A673 (cell line): ENCODE data around the gene CARS1. TPM values are rescaled to one million over a fixed set of nuclear protein-coding genes. Genes with fewer than 3 reads are reported as not detected.

Experiments used
- BruUV-seq: library from RNA; stranded (reverse); fragments of 400-500 nt; replicated peaks from 2 replicates; lab custom pipeline; 2021; lab: Mats Ljungman, UMichigan
- CTCF ChIA-PET: fragments of 300-600 bp; sonication (Branson Sonifier 250); formaldehyde crosslinking; loops from one replicate; lab custom pipeline; 2022; ENCODE audit warnings: antibody characterized with exemption; lab: Charles Lee
- POLR2A ChIA-PET: fragments of 300-600 bp; sonication (Branson Sonifier 250); formaldehyde crosslinking; loops from one replicate; lab custom pipeline; 2022; ENCODE audit warnings: antibody characterized with exemption; ENCODE audit not compliant: low non-redundant PET; lab: Charles Lee
- DNase-seq: peaks from one replicate; pipeline ENCODE4 v3.0.0-alpha.2; 2015; ENCODE audit warnings: low spot score
- H3K27ac ChIP-seq: fragments of 200-600 bp; sonication (generic); 2 replicates; pipeline ENCODE4 v1.5.1; 2016; ENCODE audit warnings: mixed run types, low read depth, mild to moderate bottlenecking, mixed read lengths, antibody characterized with exemption, low read length; ENCODE audit not compliant: poor library complexity, severe bottlenecking
- H3K27me3 ChIP-seq: fragments of 200-600 bp; sonication (generic); replicated peaks from 2 replicates; pipeline ENCODE4 v1.6.1; 2017; ENCODE audit warnings: mixed run types, low read depth, mild to moderate bottlenecking, mixed read lengths, antibody characterized with exemption, low read length; ENCODE audit not compliant: insufficient read depth, poor library complexity
- H3K36me3 ChIP-seq: fragments of 200-600 bp; sonication (generic); 2 replicates; pipeline ENCODE4 v1.6.1; 2016; ENCODE audit warnings: mixed run types, mild to moderate bottlenecking, mixed read lengths, antibody characterized with exemption, low read length; ENCODE audit not compliant: insufficient read depth, poor library complexity, severe bottlenecking
- H3K4me1 ChIP-seq: fragments of 200-600 bp; sonication (generic); 2 replicates; pipeline ENCODE4 v1.6.1; 2017; ENCODE audit warnings: mixed run types, mild to moderate bottlenecking, mixed read lengths, antibody characterized with exemption, low read length; ENCODE audit not compliant: insufficient read depth, poor library complexity, severe bottlenecking
- H3K4me3 ChIP-seq: fragments of 200-600 bp; sonication (generic); 2 replicates; pipeline ENCODE4 v1.5.1; 2016; ENCODE audit warnings: low read depth, mixed run types, mild to moderate bottlenecking, mixed read lengths, low read length; ENCODE audit not compliant: poor library complexity, severe bottlenecking
- H3K9me3 ChIP-seq: fragments of 200-600 bp; sonication (generic); 2 replicates; pipeline ENCODE4 v1.6.1; 2016; ENCODE audit warnings: mixed run types, low read depth, mild to moderate bottlenecking, mixed read lengths, antibody characterized with exemption, low read length; ENCODE audit not compliant: poor library complexity, severe bottlenecking
- CTCF ChIP-seq: fragments of 300-800, 200-600 bp; sonication (generic); conservative IDR thresholded peaks from 2 replicates; pipeline ENCODE4 v1.5.1; 2017; ENCODE audit warnings: low read depth, mild to moderate bottlenecking, antibody characterized with exemption, low read length, moderate library complexity, mixed read lengths
- EZH2 ChIP-seq: fragments of 200-600 bp; sonication (generic); IDR thresholded peaks from 2 replicates; pipeline ENCODE4 v1.6.1; 2017; ENCODE audit warnings: borderline replicate concordance, low read depth, mild to moderate bottlenecking, mixed read lengths, antibody characterized with exemption, low read length; ENCODE audit not compliant: poor library complexity, severe bottlenecking
- intact Hi-C: fragments of 100-400 bp; cut with micrococcal nuclease; formaldehyde crosslinking; loops from one replicate; pipeline ENCODE4 v1.10.0; 2022; ENCODE audit not compliant: unreplicated experiment
- total RNA-seq: library from RNA; stranded (reverse); gene quantifications from 2 replicates; pipeline ENCODE4 v1.2.3, GENCODE V29; 2021

The CARS1 gene
- total RNA-seq, 1 experiment from 2014 or later = 76.4 TPM

GRCh38 chr11:3091081-3091845, 34.0 kb upstream of the CARS1 start:
- no peak overlapping the region for H3K27ac ChIP-seq
- intact Hi-C loops = no loop called here
- H3K27me3 ChIP-seq = no peaks in the 10 kb centered on the region
- no peaks in the 10 kb centered on the region for H3K4me1 ChIP-seq
- ChIA-PET CTCF (interaction anchor here (0.8 to 2.6 kb wide), 7 partner anchors 11 to 200 kb away, joined by 3 to 29 read pairs (median 4); no protein-coding TSS in a partner anchor), POLR2A (no interaction called here)
- no peak overlapping the region for H3K4me3 ChIP-seq
- H3K9me3 ChIP-seq = no peaks in the 10 kb centered on the region
- no peak for DNase-seq
- TF ChIP-seq EZH2 (no peak), CTCF (no peak)
- H3K36me3 ChIP-seq = no peaks in the 10 kb centered on the region
- no TSS peak for BruUV-seq

DNA sequence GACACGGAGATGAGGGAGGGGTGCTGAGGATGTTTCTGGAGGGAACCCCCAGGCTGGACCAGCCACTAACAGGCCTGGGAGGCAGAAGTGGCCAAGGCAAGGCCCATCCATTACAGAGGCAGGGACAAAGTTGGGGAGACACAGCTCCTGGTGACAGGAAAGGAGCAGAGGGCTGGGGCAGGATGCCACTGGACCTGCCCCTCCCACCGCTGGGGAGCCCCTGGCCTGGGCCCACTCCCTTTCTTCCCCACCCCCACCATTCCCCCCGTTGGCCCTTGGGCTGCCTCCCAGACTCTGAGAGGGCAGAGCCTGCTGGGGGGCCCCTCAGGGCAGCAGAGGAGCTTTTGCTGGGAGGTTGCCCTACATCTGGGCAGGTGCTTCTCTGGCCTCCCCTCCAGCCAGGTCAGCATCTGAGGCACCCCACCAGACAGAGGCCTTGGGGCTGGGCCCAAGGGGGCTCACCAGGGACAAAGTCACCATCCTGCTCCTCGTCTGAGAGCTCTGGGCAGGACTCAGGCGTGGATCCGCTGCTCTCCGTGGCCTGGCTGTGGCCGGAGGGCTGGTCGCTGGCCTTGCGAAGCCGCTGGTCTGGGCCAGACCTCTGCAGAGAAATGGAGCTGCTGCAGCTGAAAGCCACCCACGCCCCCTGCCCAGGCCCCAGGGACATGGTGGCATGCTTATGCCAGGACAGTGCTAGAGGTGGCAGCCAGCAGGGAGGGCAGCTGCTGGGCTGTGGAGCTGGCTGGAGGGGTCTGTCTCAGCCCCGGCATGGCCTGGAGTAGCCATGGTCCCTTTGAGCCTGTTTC, 33.1 kb upstream of the CARS1 start:
- no peaks in the 10 kb centered on the region for H3K36me3 ChIP-seq
- intact Hi-C loops = no loop called here
- H3K27ac ChIP-seq = no peak overlapping the region
- H3K27me3 ChIP-seq = no peaks in the 10 kb centered on the region
- ChIA-PET POLR2A (no interaction called here), CTCF (interaction anchor here (0.6 to 2.6 kb wide), 2 partner anchors 53 to 1938 kb away, joined by 10 to 29 read pairs; no protein-coding TSS in a partner anchor)
- H3K4me3 ChIP-seq = no peak overlapping the region
- TF ChIP-seq CTCF (no peak), EZH2 (no peak)
- DNase-seq = no peak
- BruUV-seq = no TSS peak
- no peaks in the 10 kb centered on the region for H3K9me3 ChIP-seq
- no peaks in the 10 kb centered on the region for H3K4me1 ChIP-seq

DNA sequence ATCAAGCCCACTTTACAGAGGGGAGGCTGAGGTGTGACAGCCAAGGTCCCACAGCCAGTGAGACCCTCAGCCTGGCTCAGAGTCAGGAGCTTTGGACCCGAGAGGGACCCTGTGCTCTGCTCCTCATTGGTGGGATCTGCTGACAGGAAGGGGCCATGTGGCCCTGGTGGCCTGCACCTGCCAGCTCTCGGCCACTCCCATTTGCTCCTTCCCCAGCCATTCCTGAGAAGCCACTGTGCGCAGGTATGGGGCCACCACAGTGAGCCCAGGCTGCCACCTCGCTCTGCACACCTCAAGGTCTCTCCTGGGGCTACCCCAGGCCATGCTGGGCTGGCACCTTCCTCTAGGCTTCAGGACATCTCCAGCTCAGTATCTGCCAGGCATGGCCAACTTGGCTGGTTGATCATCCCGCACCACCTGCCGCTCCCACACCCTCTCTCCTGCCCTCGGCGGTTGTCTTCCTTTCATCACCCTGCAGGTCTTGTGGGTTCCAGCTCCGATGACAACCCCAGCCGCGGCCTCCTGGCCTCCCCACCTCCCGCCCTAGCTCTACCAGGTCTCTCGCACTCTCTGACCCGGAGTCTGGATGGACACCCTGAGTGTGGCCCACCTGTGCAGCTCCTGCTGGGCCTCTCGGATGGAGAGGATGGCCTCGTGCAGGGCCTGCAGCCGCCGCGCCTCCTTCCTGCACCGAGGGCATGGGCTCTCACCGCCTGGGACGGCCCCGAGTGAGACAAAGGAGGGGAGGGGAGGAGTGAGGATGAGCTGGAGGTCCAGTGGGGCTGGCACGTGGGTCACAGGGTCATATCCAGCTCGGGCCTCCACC, 32.2 kb upstream of the CARS1 start:
- POLR2A ChIA-PET = no interaction called here
- intact Hi-C loops = no loop called here

More for the DNA sequence above, 32.2 kb upstream of the CARS1 start:
- no peak overlapping the region for H3K4me3 ChIP-seq
- TF ChIP-seq EZH2 (no peak), CTCF (no peak)
- no peaks in the 10 kb centered on the region for H3K9me3 ChIP-seq
- H3K36me3 ChIP-seq = no peaks in the 10 kb centered on the region
- no peaks in the 10 kb centered on the region for H3K4me1 ChIP-seq
- no peak for DNase-seq
- no TSS peak for BruUV-seq
- H3K27ac ChIP-seq = no peak overlapping the region
- H3K27me3 ChIP-seq = no peaks in the 10 kb centered on the region
- CTCF ChIA-PET = no interaction called here
